Activated naive CD8-positive, alpha-beta T cell treated with anti-CD3 and anti-CD28 coated beads, Interleukin-2, amount 10 ng/mL, durations not matched to agents 7 days and 5 days (primary cell): ENCODE measurements around the gene PRH2. TPM values are rescaled to one million over a fixed set of nuclear protein-coding genes. Genes with fewer than 3 reads are reported as not detected.

ENCODE experiments used
- ATAC-seq: fragments of 150-1000 bp; cut with Tn5 transposase; one replicate; pipeline ENCODE4 v1.10.0; 2021; ENCODE audit warnings: low read depth, moderate library complexity
- POLR2A ChIA-PET: fragments of 350-600 bp; sonication (Branson Sonifier 250); formaldehyde crosslinking; loops from one replicate; lab custom pipeline; 2021; ENCODE audit warnings: antibody characterized with exemption; lab: Charles Lee
- DNase-seq: peaks from one replicate; pipeline ENCODE4 v3.0.0; 2021
- H3K27ac Mint-ChIP-seq: one replicate; pipeline ENCODE4 v1.8.0; 2022; ENCODE audit warnings: mild to moderate bottlenecking, mixed read lengths
- H3K27me3 Mint-ChIP-seq: one replicate; pipeline ENCODE4 v1.8.0; 2022; ENCODE audit warnings: mild to moderate bottlenecking, moderate library complexity, mixed read lengths
- H3K36me3 Mint-ChIP-seq: one replicate; pipeline ENCODE4 v1.8.0; 2021; ENCODE audit warnings: mild to moderate bottlenecking, mixed read lengths
- H3K4me1 Mint-ChIP-seq: one replicate; pipeline ENCODE4 v1.8.0; 2021; ENCODE audit warnings: mixed read lengths
- H3K4me3 Mint-ChIP-seq: one replicate; pipeline ENCODE4 v1.8.0; 2022; ENCODE audit warnings: mild to moderate bottlenecking, moderate library complexity, mixed read lengths
- H3K9me3 Mint-ChIP-seq: one replicate; pipeline ENCODE4 v1.8.0; 2021; ENCODE audit warnings: mixed read lengths
- total RNA-seq, 2 experiments: library from RNA; stranded (reverse); gene quantifications; one replicate each; pipeline ENCODE4 v1.2.3, GENCODE V29; 2021

PRH2 gene
- not detected for total RNA-seq

GRCh38 chr12:10928746-10929286 is at the start of gene PRH2:
Gene PRH2, plus strand, starts transcription at chr12:10929236. Its CDS starts 38 bp downstream, at chr12:10929274.
- H3K36me3 Mint-ChIP-seq: peaks cover 6% of the 10 kb centered on the region
- DNase-seq: no peak
- POLR2A ChIA-PET: no interaction called here
- no peaks in the 10 kb centered on the region for H3K27me3 Mint-ChIP-seq
- H3K9me3 Mint-ChIP-seq: no peaks in the 10 kb centered on the region
- H3K4me3 Mint-ChIP-seq: no peak within 1 kb of the TSS
- no peaks in the 10 kb centered on the region for H3K4me1 Mint-ChIP-seq
- no peak within 1 kb of the TSS for H3K27ac Mint-ChIP-seq
- no peak for ATAC-seq

- H3K4me3 Mint-ChIP-seq: no peak within 1 kb of the TSS
- no peak for ATAC-seq
- H3K4me1 Mint-ChIP-seq: peaks cover 5% of the 10 kb centered on the region
- POLR2A ChIA-PET: no interaction called here
- H3K36me3 Mint-ChIP-seq: peaks cover 10% of the 10 kb centered on the region
- no peaks in the 10 kb centered on the region for H3K9me3 Mint-ChIP-seq
- no peak for DNase-seq
- no peak within 1 kb of the TSS for H3K27ac Mint-ChIP-seq
- H3K27me3 Mint-ChIP-seq: no peaks in the 10 kb centered on the region
Observed at GRCh38 chr12:10884086-10884725, 44.8 kb upstream of the PRH2 start, which contains the start of gene PRH1. Gene PRH1, minus strand, starts transcription at chr12:10884255. Its CDS starts 38 bp downstream, at chr12:10884217.

GRCh38 chr12:10889226-10889625 is 39.8 kb upstream of the PRH2 start:
- POLR2A ChIA-PET: no interaction called here
- no peak for ATAC-seq
- no peaks in the 10 kb centered on the region for H3K27me3 Mint-ChIP-seq

GRCh38 chr12:10891937-10892336 is 37.1 kb upstream of the PRH2 start:
- peaks cover 21% of the 10 kb centered on the region for H3K36me3 Mint-ChIP-seq
- peaks cover 1% of the 10 kb centered on the region for H3K9me3 Mint-ChIP-seq
- POLR2A ChIA-PET: no interaction called here
- no peak overlapping the region for H3K27ac Mint-ChIP-seq
- peaks cover 2% of the 10 kb centered on the region for H3K4me1 Mint-ChIP-seq
- no peak overlapping the region for H3K4me3 Mint-ChIP-seq
- no peak for ATAC-seq
- no peak for DNase-seq
- H3K27me3 Mint-ChIP-seq: no peaks in the 10 kb centered on the region

More at GRCh38 chr12:10889226-10889625, 39.8 kb upstream of the PRH2 start:
- no peak for DNase-seq
- peaks cover 1% of the 10 kb centered on the region for H3K9me3 Mint-ChIP-seq
- peaks cover 17% of the 10 kb centered on the region for H3K36me3 Mint-ChIP-seq
- H3K4me3 Mint-ChIP-seq: no peak overlapping the region
- peaks cover 6% of the 10 kb centered on the region for H3K4me1 Mint-ChIP-seq
- H3K27ac Mint-ChIP-seq: no peak overlapping the region

GRCh38 chr12:10896854-10897253 is 32.2 kb upstream of the PRH2 start:
- DNase-seq: no peak
- Mint-ChIP-seq H3K4me1 (peaks cover 3% of the 10 kb centered on the region), H3K4me3 (no peak overlapping the region), H3K27ac (no peak overlapping the region), H3K36me3 (peaks cover 15% of the 10 kb centered on the region), H3K27me3 (no peaks in the 10 kb centered on the region), H3K9me3 (peaks cover 1% of the 10 kb centered on the region)
- no peak for ATAC-seq
- POLR2A ChIA-PET: no interaction called here

- POLR2A ChIA-PET: no interaction called here
- H3K4me3 Mint-ChIP-seq: no peak overlapping the region
- peaks cover 17% of the 10 kb centered on the region for H3K9me3 Mint-ChIP-seq
- H3K36me3 Mint-ChIP-seq: peaks cover 26% of the 10 kb centered on the region
- H3K27ac Mint-ChIP-seq: no peak overlapping the region
- ATAC-seq: no peak
- H3K4me1 Mint-ChIP-seq: peaks cover 3% of the 10 kb centered on the region
- no peak for DNase-seq
- H3K27me3 Mint-ChIP-seq: no peaks in the 10 kb centered on the region
Observed at GRCh38 chr12:10900530-10900929, 28.5 kb upstream of the PRH2 start.

GRCh38 chr12:10900972-10901371 is 28.1 kb upstream of the PRH2 start:
- H3K27me3 Mint-ChIP-seq: no peaks in the 10 kb centered on the region
- H3K4me1 Mint-ChIP-seq: peaks cover 3% of the 10 kb centered on the region
- peaks cover 26% of the 10 kb centered on the region for H3K36me3 Mint-ChIP-seq
- POLR2A ChIA-PET: no interaction called here
- peaks cover 17% of the 10 kb centered on the region for H3K9me3 Mint-ChIP-seq
- DNase-seq: no peak
- no peak overlapping the region for H3K4me3 Mint-ChIP-seq
- no peak for ATAC-seq
- no peak overlapping the region for H3K27ac Mint-ChIP-seq

- Mint-ChIP-seq H3K9me3 (peaks cover 17% of the 10 kb centered on the region), H3K27ac (no peak overlapping the region), H3K4me1 (peaks cover 3% of the 10 kb centered on the region), H3K27me3 (no peaks in the 10 kb centered on the region), H3K36me3 (peaks cover 26% of the 10 kb centered on the region), H3K4me3 (no peak overlapping the region)
- POLR2A ChIA-PET: no interaction called here
- DNase-seq (no peak), ATAC-seq (no peak)
Observed at GRCh38 chr12:10901427-10901826, 27.6 kb upstream of the PRH2 start.

- DNase-seq: no peak
- Mint-ChIP-seq H3K4me1 (no peaks in the 10 kb centered on the region), H3K4me3 (no peak overlapping the region), H3K9me3 (peaks cover 16% of the 10 kb centered on the region), H3K36me3 (peaks cover 25% of the 10 kb centered on the region), H3K27me3 (no peaks in the 10 kb centered on the region), H3K27ac (no peak overlapping the region)
- POLR2A ChIA-PET: no interaction called here
- no peak for ATAC-seq
Observed at GRCh38 chr12:10904686-10905085, 24.4 kb upstream of the PRH2 start.

GRCh38 chr12:10909462-10909861 is 19.6 kb upstream of the PRH2 start, which contains the start of gene TAS2R13:
Gene TAS2R13, minus strand, starts transcription at chr12:10909562. Its CDS starts 264 bp downstream, at chr12:10909298.
- H3K4me1 Mint-ChIP-seq: no peaks in the 10 kb centered on the region
- POLR2A ChIA-PET: no interaction called here
- DNase-seq (no peak), ATAC-seq (no peak)
- H3K36me3 Mint-ChIP-seq: peaks cover 13% of the 10 kb centered on the region
- no peak within 1 kb of the TSS for H3K27ac Mint-ChIP-seq
- H3K4me3 Mint-ChIP-seq: no peak within 1 kb of the TSS
- H3K9me3 Mint-ChIP-seq: peaks cover 7% of the 10 kb centered on the region
- H3K27me3 Mint-ChIP-seq: no peaks in the 10 kb centered on the region

GRCh38 chr12:10910380-10910779 is 18.7 kb upstream of the PRH2 start:
- no peak overlapping the region for H3K4me3 Mint-ChIP-seq
- DNase-seq: no peak
- H3K9me3 Mint-ChIP-seq: no peaks in the 10 kb centered on the region
- ATAC-seq: no peak
- no peak overlapping the region for H3K27ac Mint-ChIP-seq
- POLR2A ChIA-PET: no interaction called here
- H3K36me3 Mint-ChIP-seq: peaks cover 6% of the 10 kb centered on the region
- no peaks in the 10 kb centered on the region for H3K27me3 Mint-ChIP-seq
- no peaks in the 10 kb centered on the region for H3K4me1 Mint-ChIP-seq

GRCh38 chr12:10919809-10920208 is 9.2 kb upstream of the PRH2 start:
- DNase-seq: no peak
- POLR2A ChIA-PET: no interaction called here
- ATAC-seq: no peak
- Mint-ChIP-seq H3K36me3 (no peaks in the 10 kb centered on the region), H3K4me1 (no peaks in the 10 kb centered on the region), H3K4me3 (no peak overlapping the region), H3K9me3 (peaks cover 3% of the 10 kb centered on the region), H3K27ac (no peak overlapping the region), H3K27me3 (no peaks in the 10 kb centered on the region)

- H3K4me1 Mint-ChIP-seq: no peaks in the 10 kb centered on the region
- POLR2A ChIA-PET: no interaction called here
- H3K36me3 Mint-ChIP-seq: peaks cover 6% of the 10 kb centered on the region
- H3K4me3 Mint-ChIP-seq: no peak overlapping the region
- H3K27me3 Mint-ChIP-seq: no peaks in the 10 kb centered on the region
- DNase-seq (no peak), ATAC-seq (no peak)
- no peak overlapping the region for H3K27ac Mint-ChIP-seq
- H3K9me3 Mint-ChIP-seq: no peaks in the 10 kb centered on the region
Observed at GRCh38 chr12:10926269-10926668, 2.8 kb upstream of the PRH2 start.

GRCh38 chr12:10936506-10936905 is 7.5 kb downstream of the PRH2 start:
- POLR2A ChIA-PET: no interaction called here
- DNase-seq (no peak), ATAC-seq (no peak)
- no peak overlapping the region for H3K27ac Mint-ChIP-seq
- no peaks in the 10 kb centered on the region for H3K27me3 Mint-ChIP-seq
- peaks cover 2% of the 10 kb centered on the region for H3K36me3 Mint-ChIP-seq
- peaks cover under 1% of the 10 kb centered on the region for H3K9me3 Mint-ChIP-seq
- peaks cover under 1% of the 10 kb centered on the region for H3K4me1 Mint-ChIP-seq
- H3K4me3 Mint-ChIP-seq: no peak overlapping the region
